ENCODE results near the gene BTBD1.

BTBD1 gene

DNA sequence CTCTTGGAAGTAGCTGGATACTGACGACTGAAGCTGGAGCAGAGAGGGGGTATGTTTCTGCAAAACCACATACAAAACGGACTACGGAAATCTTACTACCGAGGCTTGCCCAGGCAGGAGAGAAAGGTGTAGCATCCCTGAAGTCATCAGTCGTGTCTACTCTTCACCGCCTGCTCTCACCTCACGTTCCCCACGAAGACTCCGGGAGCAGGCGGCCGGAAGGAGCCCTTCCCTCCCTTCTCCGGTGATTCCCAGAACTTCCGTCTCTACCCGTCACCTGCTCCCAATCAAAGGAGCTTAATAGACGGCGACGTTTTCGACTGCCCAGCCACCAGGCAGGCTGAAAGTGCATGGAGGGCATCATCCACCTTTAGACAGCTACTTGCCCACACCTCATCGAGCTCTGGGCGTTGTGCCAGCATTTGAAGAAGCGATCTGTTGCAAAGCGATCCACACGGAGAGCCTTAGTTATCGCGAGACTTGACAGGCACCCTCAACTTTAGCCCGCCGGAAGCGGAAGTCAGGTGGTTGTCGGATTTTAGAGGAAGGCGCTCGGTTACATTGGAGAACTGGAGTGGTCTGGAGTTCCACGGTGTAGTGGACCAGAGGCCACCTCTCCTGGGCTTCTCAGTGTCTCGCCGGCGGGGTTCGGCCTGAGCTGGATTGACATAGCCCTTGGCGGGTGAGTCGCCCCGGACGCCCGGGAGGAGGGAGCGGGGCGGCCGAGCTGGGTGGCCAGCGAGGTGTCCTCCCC, 81.2 kb downstream of the BTBD1 start, which contains the start of gene RAMAC (continued):
- TF ChIP-seq, protein P1, sequence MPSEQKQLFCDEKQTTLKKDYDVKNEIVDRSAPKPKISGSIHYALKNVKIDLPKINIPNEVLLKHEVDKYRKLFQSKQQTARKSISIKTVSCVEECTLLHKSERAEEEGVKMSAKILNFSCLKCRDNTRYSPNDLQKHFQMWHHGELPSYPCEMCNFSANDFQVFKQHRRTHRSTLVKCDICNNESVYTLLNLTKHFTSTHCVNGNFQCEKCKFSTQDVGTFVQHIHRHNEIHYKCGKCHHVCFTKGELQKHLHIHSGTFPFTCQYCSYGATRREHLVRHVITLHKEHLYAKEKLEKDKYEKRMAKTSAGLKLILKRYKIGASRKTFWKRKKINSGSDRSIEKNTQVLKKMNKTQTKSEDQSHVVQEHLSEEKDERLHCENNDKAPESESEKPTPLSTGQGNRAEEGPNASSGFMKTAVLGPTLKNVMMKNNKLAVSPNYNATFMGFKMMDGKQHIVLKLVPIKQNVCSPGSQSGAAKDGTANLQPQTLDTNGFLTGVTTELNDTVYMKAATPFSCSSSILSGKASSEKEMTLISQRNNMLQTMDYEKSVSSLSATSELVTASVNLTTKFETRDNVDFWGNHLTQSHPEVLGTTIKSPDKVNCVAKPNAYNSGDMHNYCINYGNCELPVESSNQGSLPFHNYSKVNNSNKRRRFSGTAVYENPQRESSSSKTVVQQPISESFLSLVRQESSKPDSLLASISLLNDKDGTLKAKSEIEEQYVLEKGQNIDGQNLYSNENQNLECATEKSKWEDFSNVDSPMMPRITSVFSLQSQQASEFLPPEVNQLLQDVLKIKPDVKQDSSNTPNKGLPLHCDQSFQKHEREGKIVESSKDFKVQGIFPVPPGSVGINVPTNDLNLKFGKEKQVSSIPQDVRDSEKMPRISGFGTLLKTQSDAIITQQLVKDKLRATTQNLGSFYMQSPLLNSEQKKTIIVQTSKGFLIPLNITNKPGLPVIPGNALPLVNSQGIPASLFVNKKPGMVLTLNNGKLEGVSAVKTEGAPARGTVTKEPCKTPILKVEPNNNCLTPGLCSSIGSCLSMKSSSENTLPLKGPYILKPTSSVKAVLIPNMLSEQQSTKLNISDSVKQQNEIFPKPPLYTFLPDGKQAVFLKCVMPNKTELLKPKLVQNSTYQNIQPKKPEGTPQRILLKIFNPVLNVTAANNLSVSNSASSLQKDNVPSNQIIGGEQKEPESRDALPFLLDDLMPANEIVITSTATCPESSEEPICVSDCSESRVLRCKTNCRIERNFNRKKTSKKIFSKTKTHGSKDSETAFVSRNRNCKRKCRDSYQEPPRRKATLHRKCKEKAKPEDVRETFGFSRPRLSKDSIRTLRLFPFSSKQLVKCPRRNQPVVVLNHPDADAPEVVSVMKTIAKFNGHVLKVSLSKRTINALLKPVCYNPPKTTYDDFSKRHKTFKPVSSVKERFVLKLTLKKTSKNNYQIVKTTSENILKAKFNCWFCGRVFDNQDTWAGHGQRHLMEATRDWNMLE (tag by site-specific recombination; conservative IDR thresholded peaks at IDR 0.05; ENCODE audit: low read depth), result peak; percentile 99
- TF ChIP-seq HOXD13 (CRISPR knock-in tag; IDR thresholded peaks at IDR 0.05; ENCODE audit: borderline replicate concordance) (peak; percentile 32; the same call in 1 of the 2 replicates), ZBTB20 (tag by site-specific recombination; IDR thresholded peaks at IDR 0.05) (0 out of 2 replicates have a peak, but pooled peaks have one; percentile 41), ZEB2 (tag by site-specific recombination; IDR thresholded peaks at IDR 0.05) (peak; percentile 74), ZNF10 (tag by site-specific recombination; IDR thresholded peaks at IDR 0.05) (peak; percentile 92), ZNF239 (tag by site-specific recombination; IDR thresholded peaks at IDR 0.05) (no peak), ZNF341 (tag by site-specific recombination; IDR thresholded peaks at IDR 0.05; ENCODE audit: low read depth) (no peak; the same call in 1 of the 2 replicates), YY1 (tag by site-specific recombination; IDR thresholded peaks at IDR 0.05) (0 out of 2 replicates have a peak, but pooled peaks have one; percentile 13), ZNF837 (tag by site-specific recombination; IDR thresholded peaks at IDR 0.05) (no peak), GLIS1 (tag by site-specific recombination; IDR thresholded peaks at IDR 0.05) (no peak; the same call in 1 of the 2 replicates), MZF1 (tag by site-specific recombination; IDR thresholded peaks at IDR 0.05; ENCODE audit: borderline replicate concordance) (no peak), ZNF366 (tag by site-specific recombination; conservative IDR thresholded peaks at IDR 0.05) (peak; percentile 46; the same call in 1 of the 2 replicates), ZNF37A (tag by site-specific recombination; IDR thresholded peaks at IDR 0.05) (no peak), ZNF610 (tag by site-specific recombination; IDR thresholded peaks at IDR 0.05; ENCODE audit: borderline replicate concordance) (peak; percentile 74; the same call in 1 of the 2 replicates), IKZF3 (tag by site-specific recombination; IDR thresholded peaks at IDR 0.05) (peak; percentile 51; the same call in 1 of the 2 replicates), TCF7L2 (IDR thresholded peaks at IDR 0.05; ENCODE audit: borderline replicate concordance, low read depth, low read length) (0 out of 2 replicates have a peak, but pooled peaks have one; percentile 26)
- TF ChIP-seq, protein P2, sequence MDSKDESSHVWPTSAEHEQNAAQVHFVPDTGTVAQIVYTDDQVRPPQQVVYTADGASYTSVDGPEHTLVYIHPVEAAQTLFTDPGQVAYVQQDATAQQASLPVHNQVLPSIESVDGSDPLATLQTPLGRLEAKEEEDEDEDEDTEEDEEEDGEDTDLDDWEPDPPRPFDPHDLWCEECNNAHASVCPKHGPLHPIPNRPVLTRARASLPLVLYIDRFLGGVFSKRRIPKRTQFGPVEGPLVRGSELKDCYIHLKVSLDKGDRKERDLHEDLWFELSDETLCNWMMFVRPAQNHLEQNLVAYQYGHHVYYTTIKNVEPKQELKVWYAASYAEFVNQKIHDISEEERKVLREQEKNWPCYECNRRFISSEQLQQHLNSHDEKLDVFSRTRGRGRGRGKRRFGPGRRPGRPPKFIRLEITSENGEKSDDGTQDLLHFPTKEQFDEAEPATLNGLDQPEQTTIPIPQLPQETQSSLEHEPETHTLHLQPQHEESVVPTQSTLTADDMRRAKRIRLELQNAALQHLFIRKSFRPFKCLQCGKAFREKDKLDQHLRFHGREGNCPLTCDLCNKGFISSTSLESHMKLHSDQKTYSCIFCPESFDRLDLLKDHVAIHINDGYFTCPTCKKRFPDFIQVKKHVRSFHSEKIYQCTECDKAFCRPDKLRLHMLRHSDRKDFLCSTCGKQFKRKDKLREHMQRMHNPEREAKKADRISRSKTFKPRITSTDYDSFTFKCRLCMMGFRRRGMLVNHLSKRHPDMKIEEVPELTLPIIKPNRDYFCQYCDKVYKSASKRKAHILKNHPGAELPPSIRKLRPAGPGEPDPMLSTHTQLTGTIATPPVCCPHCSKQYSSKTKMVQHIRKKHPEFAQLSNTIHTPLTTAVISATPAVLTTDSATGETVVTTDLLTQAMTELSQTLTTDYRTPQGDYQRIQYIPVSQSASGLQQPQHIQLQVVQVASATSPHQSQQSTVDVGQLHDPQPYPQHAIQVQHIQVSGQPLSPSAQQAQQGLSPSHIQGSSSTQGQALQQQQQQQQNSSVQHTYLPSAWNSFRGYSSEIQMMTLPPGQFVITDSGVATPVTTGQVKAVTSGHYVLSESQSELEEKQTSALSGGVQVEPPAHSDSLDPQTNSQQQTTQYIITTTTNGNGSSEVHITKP (tag by site-specific recombination; IDR thresholded peaks at IDR 0.05), result no peak
- TF ChIP-seq, protein P3, sequence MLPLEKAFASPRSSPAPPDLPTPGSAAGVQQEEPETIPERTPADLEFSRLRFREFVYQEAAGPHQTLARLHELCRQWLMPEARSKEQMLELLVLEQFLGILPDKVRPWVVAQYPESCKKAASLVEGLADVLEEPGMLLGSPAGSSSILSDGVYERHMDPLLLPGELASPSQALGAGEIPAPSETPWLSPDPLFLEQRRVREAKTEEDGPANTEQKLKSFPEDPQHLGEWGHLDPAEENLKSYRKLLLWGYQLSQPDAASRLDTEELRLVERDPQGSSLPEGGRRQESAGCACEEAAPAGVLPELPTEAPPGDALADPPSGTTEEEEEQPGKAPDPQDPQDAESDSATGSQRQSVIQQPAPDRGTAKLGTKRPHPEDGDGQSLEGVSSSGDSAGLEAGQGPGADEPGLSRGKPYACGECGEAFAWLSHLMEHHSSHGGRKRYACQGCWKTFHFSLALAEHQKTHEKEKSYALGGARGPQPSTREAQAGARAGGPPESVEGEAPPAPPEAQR (tag by site-specific recombination; IDR thresholded peaks at IDR 0.05), result no peak
- TF ChIP-seq, protein P4, sequence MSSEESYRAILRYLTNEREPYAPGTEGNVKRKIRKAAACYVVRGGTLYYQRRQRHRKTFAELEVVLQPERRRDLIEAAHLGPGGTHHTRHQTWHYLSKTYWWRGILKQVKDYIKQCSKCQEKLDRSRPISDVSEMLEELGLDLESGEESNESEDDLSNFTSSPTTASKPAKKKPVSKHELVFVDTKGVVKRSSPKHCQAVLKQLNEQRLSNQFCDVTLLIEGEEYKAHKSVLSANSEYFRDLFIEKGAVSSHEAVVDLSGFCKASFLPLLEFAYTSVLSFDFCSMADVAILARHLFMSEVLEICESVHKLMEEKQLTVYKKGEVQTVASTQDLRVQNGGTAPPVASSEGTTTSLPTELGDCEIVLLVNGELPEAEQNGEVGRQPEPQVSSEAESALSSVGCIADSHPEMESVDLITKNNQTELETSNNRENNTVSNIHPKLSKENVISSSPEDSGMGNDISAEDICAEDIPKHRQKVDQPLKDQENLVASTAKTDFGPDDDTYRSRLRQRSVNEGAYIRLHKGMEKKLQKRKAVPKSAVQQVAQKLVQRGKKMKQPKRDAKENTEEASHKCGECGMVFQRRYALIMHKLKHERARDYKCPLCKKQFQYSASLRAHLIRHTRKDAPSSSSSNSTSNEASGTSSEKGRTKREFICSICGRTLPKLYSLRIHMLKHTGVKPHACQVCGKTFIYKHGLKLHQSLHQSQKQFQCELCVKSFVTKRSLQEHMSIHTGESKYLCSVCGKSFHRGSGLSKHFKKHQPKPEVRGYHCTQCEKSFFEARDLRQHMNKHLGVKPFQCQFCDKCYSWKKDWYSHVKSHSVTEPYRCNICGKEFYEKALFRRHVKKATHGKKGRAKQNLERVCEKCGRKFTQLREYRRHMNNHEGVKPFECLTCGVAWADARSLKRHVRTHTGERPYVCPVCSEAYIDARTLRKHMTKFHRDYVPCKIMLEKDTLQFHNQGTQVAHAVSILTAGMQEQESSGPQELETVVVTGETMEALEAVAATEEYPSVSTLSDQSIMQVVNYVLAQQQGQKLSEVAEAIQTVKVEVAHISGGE (tag by site-specific recombination; conservative IDR thresholded peaks at IDR 0.05; ENCODE audit: low read depth), result peak; percentile 94
- TF ChIP-seq, protein P5, sequence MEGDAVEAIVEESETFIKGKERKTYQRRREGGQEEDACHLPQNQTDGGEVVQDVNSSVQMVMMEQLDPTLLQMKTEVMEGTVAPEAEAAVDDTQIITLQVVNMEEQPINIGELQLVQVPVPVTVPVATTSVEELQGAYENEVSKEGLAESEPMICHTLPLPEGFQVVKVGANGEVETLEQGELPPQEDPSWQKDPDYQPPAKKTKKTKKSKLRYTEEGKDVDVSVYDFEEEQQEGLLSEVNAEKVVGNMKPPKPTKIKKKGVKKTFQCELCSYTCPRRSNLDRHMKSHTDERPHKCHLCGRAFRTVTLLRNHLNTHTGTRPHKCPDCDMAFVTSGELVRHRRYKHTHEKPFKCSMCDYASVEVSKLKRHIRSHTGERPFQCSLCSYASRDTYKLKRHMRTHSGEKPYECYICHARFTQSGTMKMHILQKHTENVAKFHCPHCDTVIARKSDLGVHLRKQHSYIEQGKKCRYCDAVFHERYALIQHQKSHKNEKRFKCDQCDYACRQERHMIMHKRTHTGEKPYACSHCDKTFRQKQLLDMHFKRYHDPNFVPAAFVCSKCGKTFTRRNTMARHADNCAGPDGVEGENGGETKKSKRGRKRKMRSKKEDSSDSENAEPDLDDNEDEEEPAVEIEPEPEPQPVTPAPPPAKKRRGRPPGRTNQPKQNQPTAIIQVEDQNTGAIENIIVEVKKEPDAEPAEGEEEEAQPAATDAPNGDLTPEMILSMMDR (tag by site-specific recombination; IDR thresholded peaks at IDR 0.05), result no peak
- TF ChIP-seq, protein P6, sequence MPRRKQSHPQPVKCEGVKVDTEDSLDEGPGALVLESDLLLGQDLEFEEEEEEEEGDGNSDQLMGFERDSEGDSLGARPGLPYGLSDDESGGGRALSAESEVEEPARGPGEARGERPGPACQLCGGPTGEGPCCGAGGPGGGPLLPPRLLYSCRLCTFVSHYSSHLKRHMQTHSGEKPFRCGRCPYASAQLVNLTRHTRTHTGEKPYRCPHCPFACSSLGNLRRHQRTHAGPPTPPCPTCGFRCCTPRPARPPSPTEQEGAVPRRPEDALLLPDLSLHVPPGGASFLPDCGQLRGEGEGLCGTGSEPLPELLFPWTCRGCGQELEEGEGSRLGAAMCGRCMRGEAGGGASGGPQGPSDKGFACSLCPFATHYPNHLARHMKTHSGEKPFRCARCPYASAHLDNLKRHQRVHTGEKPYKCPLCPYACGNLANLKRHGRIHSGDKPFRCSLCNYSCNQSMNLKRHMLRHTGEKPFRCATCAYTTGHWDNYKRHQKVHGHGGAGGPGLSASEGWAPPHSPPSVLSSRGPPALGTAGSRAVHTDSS (tag by site-specific recombination; IDR thresholded peaks at IDR 0.05), result peak; percentile 63; the same call in 1 of the 2 replicates

All from HEK293 (cell line).